ENCODE data around the gene ST3GAL3. TPM values are rescaled to one million over a fixed set of nuclear protein-coding genes. Genes with fewer than 3 reads are reported as not detected.

The ST3GAL3 gene
- total RNA-seq, 1 donor from 2014 or later = 24.3 TPM

GRCh38 chr1:43873851-43874250, 166.5 kb downstream of the ST3GAL3 start:
- intact Hi-C loops (cut with micrococcal nuclease) = no loop called here
- no peaks in the 10 kb centered on the region for H3K9me3 Mint-ChIP-seq
- no peak overlapping the region for H3K4me3 Mint-ChIP-seq
- no peaks in the 10 kb centered on the region for H3K4me1 Mint-ChIP-seq
- TF ChIP-seq, protein P1, sequence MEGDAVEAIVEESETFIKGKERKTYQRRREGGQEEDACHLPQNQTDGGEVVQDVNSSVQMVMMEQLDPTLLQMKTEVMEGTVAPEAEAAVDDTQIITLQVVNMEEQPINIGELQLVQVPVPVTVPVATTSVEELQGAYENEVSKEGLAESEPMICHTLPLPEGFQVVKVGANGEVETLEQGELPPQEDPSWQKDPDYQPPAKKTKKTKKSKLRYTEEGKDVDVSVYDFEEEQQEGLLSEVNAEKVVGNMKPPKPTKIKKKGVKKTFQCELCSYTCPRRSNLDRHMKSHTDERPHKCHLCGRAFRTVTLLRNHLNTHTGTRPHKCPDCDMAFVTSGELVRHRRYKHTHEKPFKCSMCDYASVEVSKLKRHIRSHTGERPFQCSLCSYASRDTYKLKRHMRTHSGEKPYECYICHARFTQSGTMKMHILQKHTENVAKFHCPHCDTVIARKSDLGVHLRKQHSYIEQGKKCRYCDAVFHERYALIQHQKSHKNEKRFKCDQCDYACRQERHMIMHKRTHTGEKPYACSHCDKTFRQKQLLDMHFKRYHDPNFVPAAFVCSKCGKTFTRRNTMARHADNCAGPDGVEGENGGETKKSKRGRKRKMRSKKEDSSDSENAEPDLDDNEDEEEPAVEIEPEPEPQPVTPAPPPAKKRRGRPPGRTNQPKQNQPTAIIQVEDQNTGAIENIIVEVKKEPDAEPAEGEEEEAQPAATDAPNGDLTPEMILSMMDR (IDR thresholded peaks at IDR 0.05) = no peak
- no peaks in the 10 kb centered on the region for H3K27me3 Mint-ChIP-seq
- no peak overlapping the region for H3K27ac Mint-ChIP-seq
- no peak for DNase-seq
- ChIA-PET POLR2A (no interaction called here), CTCF (no interaction called here)
- ATAC-seq (ENCODE audit: low read depth) = no peak
- no peaks in the 10 kb centered on the region for H3K36me3 Mint-ChIP-seq (ENCODE audit: low read depth)

DNA sequence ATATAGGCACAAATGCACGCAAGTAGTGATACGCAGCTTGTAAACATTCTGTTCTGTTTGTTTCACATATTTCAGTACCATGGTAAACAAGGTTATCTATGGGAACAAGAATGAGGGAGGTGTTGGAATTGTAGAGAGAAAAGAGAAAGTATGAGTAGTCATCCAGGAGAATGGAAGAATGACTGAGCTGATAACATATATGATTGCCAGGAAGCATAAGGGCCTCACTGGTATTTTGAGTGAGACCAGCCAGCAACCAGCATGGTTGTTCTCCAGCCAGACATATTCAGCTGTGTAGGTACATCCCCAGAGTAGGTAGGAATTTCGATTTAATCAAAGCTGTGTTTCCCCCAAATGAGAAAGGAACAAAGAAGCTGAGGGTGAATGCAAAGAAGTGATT, 167.4 kb downstream of the ST3GAL3 start:
- TF ChIP-seq, protein P1 (IDR thresholded peaks at IDR 0.05) = no peak
- DNase-seq (no peak), ATAC-seq (ENCODE audit: low read depth) (no peak)
- no peaks in the 10 kb centered on the region for H3K4me1 Mint-ChIP-seq
- ChIA-PET CTCF (no interaction called here), POLR2A (no interaction called here)
- no peak overlapping the region for H3K4me3 Mint-ChIP-seq
- H3K27me3 Mint-ChIP-seq = no peaks in the 10 kb centered on the region
- H3K27ac Mint-ChIP-seq = no peak overlapping the region
- intact Hi-C loops (cut with micrococcal nuclease) = no loop called here
- H3K9me3 Mint-ChIP-seq = no peaks in the 10 kb centered on the region
- no peaks in the 10 kb centered on the region for H3K36me3 Mint-ChIP-seq (ENCODE audit: low read depth)

- DNase-seq = no peak
- H3K9me3 Mint-ChIP-seq = no peaks in the 10 kb centered on the region
- no peaks in the 10 kb centered on the region for H3K4me1 Mint-ChIP-seq
- TF ChIP-seq, protein P1 (IDR thresholded peaks at IDR 0.05) = no peak
- no peaks in the 10 kb centered on the region for H3K36me3 Mint-ChIP-seq (ENCODE audit: low read depth)
- intact Hi-C loops (cut with micrococcal nuclease) = no loop called here
- no peaks in the 10 kb centered on the region for H3K27me3 Mint-ChIP-seq
- H3K27ac Mint-ChIP-seq = no peak overlapping the region
- CTCF ChIA-PET = no interaction called here
- no peak overlapping the region for H3K4me3 Mint-ChIP-seq
- POLR2A ChIA-PET = no interaction called here
- no peak for ATAC-seq (ENCODE audit: low read depth)
Observed at GRCh38 chr1:43875331-43875730, 168.0 kb downstream of the ST3GAL3 start.

DNA sequence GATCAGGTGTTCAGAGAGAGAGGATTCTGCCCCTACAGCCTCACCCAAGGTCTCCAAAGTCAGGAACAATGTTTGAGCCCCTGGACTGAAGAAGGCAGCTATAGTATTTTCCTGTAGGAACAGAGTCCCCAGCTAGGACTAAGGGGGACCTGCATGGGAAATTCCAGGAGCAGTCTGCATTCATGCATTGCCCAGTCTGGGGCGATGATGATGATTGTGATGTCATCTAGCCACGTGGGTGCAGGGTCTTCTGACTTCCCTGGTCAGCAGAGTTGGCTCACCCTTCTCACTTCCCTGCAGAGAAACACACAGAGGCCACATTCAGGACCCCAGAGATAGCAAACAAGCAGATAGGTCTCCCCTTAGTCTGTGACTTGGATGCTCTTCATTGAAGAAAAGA, 169.8 kb downstream of the ST3GAL3 start:
- H3K27me3 Mint-ChIP-seq = no peaks in the 10 kb centered on the region
- no peaks in the 10 kb centered on the region for H3K9me3 Mint-ChIP-seq
- POLR2A ChIA-PET = no interaction called here
- intact Hi-C loops (cut with micrococcal nuclease) = no loop called here
- DNase-seq = no peak
- no peaks in the 10 kb centered on the region for H3K36me3 Mint-ChIP-seq (ENCODE audit: low read depth)
- ATAC-seq (ENCODE audit: low read depth) = no peak
- H3K27ac Mint-ChIP-seq = no peak overlapping the region
- CTCF ChIA-PET = no interaction called here
- no peaks in the 10 kb centered on the region for H3K4me1 Mint-ChIP-seq
- H3K4me3 Mint-ChIP-seq = no peak overlapping the region
- TF ChIP-seq, protein P1 (IDR thresholded peaks at IDR 0.05) = no peak

- no peak overlapping the region for H3K4me3 Mint-ChIP-seq
- H3K27ac Mint-ChIP-seq = no peak overlapping the region
- POLR2A ChIA-PET = no interaction called here
- H3K27me3 Mint-ChIP-seq = no peaks in the 10 kb centered on the region
- TF ChIP-seq, protein P1 (IDR thresholded peaks at IDR 0.05) = no peak
- ATAC-seq (ENCODE audit: low read depth) = no peak
- no peaks in the 10 kb centered on the region for H3K36me3 Mint-ChIP-seq (ENCODE audit: low read depth)
- H3K4me1 Mint-ChIP-seq = no peaks in the 10 kb centered on the region
- intact Hi-C loops (cut with micrococcal nuclease) = no loop called here
- CTCF ChIA-PET = no interaction called here
- no peaks in the 10 kb centered on the region for H3K9me3 Mint-ChIP-seq
- no peak for DNase-seq
Observed at GRCh38 chr1:43878440-43878839, 171.1 kb downstream of the ST3GAL3 start.
